ENCODE results near the gene ANK2.

- TF ChIP-seq CTCF (IDR thresholded peaks at IDR 0.05 in 4 of 5, conservative IDR thresholded peaks at IDR 0.05 in 1 of 5) = no peak
- TF ChIP-seq POLR2A (IDR thresholded peaks at IDR 0.05) = no peak
Measured at GRCh38 chr4:113051361-113051760, 1.9 kb downstream of the ANK2 start.
